Mesendoderm (in vitro differentiated cells): ENCODE measurements around the gene BCCIP.

Source experiments
- DNase-seq: peaks from one replicate; pipeline ENCODE4 v3.0.0; 2013
- H2AK5ac ChIP-seq: 2 replicates; pipeline ENCODE4 v1.6.1; 2013; ENCODE audit warnings: low read length, inconsistent platforms
- H2BK120ac ChIP-seq: 2 replicates; pipeline ENCODE4 v1.6.1; 2013; ENCODE audit warnings: low read depth, mild to moderate bottlenecking, low read length, moderate library complexity, mixed read lengths
- H2BK15ac ChIP-seq: replicated peaks from 2 replicates; pipeline ENCODE4 v1.6.1; 2013; ENCODE audit warnings: low read depth, mild to moderate bottlenecking, moderate library complexity
- H2BK5ac ChIP-seq: 2 replicates; pipeline ENCODE4 v1.6.1; 2013; ENCODE audit warnings: low read length, inconsistent platforms
- H3K18ac ChIP-seq: 2 replicates; pipeline ENCODE4 v1.6.1; 2013; ENCODE audit warnings: mild to moderate bottlenecking, low read length, mixed read lengths
- H3K23ac ChIP-seq: one replicate; pipeline ENCODE4 v1.6.1; 2013; ENCODE audit warnings: low read length
- H3K27ac ChIP-seq: 2 replicates; pipeline ENCODE4 v1.5.1; 2013; ENCODE audit warnings: low read depth, mild to moderate bottlenecking, inconsistent platforms, low read length, moderate library complexity
- H3K27me3 ChIP-seq: 2 replicates; pipeline ENCODE4 v1.6.1; 2013; ENCODE audit warnings: low read length, control low read depth, mild to moderate bottlenecking, inconsistent platforms; ENCODE audit not compliant: insufficient read depth, poor library complexity
- H3K36me3 ChIP-seq: 2 replicates; pipeline ENCODE4 v1.6.1; 2013; ENCODE audit warnings: low read length, inconsistent platforms; ENCODE audit not compliant: control insufficient read depth, insufficient read depth
- H3K4ac ChIP-seq: one replicate; pipeline ENCODE4 v1.6.1; 2013; ENCODE audit warnings: low read depth, mild to moderate bottlenecking, low read length, moderate library complexity
- H3K4me1 ChIP-seq: 2 replicates; pipeline ENCODE4 v1.6.1; 2013; ENCODE audit warnings: low read depth, low read length, inconsistent platforms; ENCODE audit not compliant: control insufficient read depth
- H3K4me2 ChIP-seq: 2 replicates; pipeline ENCODE4 v1.6.1; 2013; ENCODE audit warnings: low read length
- H3K4me3 ChIP-seq: 2 replicates; pipeline ENCODE4 v1.5.1; 2013; ENCODE audit warnings: mild to moderate bottlenecking, low read length
- H3K56ac ChIP-seq: one replicate; pipeline ENCODE4 v1.6.1; 2013; ENCODE audit warnings: low read length
- H3K79me1 ChIP-seq: 2 replicates; pipeline ENCODE4 v1.6.1; 2013; ENCODE audit warnings: low read length, inconsistent platforms
- H3K79me2 ChIP-seq: 2 replicates; pipeline ENCODE4 v1.6.1; 2013; ENCODE audit warnings: mild to moderate bottlenecking, low read length; ENCODE audit not compliant: control insufficient read depth, insufficient read depth
- H3K9ac ChIP-seq: 2 replicates; pipeline ENCODE4 v1.6.1; 2013; ENCODE audit warnings: low read length, inconsistent platforms
- H4K5ac ChIP-seq: one replicate; pipeline ENCODE4 v1.6.1; 2013; ENCODE audit warnings: low read length
- H4K8ac ChIP-seq: one replicate; pipeline ENCODE4 v1.6.1; 2013; ENCODE audit warnings: low read depth, mild to moderate bottlenecking, control low read depth, low read length, moderate library complexity
- WGBS: extraction: QIAGEN DNeasy Blood & Tissue Kit; methylation state at CpG from one replicate; pipeline ENCODE4 v1.1.7; 2013; ENCODE audit warnings: low lambda C conversion rate, missing lambda C conversion rate; ENCODE audit not compliant: insufficient coverage; ENCODE audit errors: extremely low coverage; 5-methylcytosine and 5-hydroxymethylcytosine counted together

The BCCIP gene

DNA sequence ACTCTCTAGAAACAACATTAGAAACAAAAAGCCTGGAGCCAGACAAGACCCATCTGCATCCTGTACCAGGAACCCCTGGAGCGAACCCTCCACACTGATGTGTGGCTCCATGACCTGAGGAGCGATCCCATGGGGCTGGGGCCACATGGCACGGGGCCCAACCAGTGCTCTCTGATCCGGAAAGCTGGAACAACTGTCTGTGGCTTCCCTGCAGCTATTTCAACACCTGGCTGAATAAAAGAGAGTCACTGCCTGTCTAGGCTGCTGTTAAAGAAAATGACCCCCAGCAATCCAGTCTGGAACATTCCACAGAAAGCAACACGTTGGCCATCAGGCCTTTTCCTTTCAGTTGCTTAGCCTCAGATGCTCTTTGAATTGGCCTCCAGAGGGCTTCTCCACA, 21.2 kb upstream of the BCCIP start:
- Histone ChIP-seq H4K8ac (no peak overlapping the region), H3K36me3 (no peaks in the 10 kb centered on the region), H3K23ac (no peak overlapping the region), H3K56ac (no peak overlapping the region), H3K27ac (no peak overlapping the region), H4K5ac (no peak overlapping the region), H3K4ac (no peak overlapping the region), H3K4me1 (no peaks in the 10 kb centered on the region), H3K18ac (no peak overlapping the region), H2BK15ac (no peak overlapping the region), H2BK120ac (no peak overlapping the region), H3K4me3 (no peak overlapping the region), H3K79me2 (no peaks in the 10 kb centered on the region), H3K4me2 (no peak overlapping the region), H3K9ac (no peak overlapping the region), H2BK5ac (no peak overlapping the region), H3K79me1 (no peaks in the 10 kb centered on the region), H3K27me3 (no peaks in the 10 kb centered on the region), H2AK5ac (no peak overlapping the region)
- no peak for DNase-seq
- WGBS, result no CpG with 5 or more reads among the region's 5 CpGs

- H3K4me3 ChIP-seq, result no peak overlapping the region
- H3K36me3 ChIP-seq, result no peaks in the 10 kb centered on the region
- no peak overlapping the region for H2BK15ac ChIP-seq
- H3K56ac ChIP-seq, result no peak overlapping the region
- no peak overlapping the region for H3K9ac ChIP-seq
- H3K4me1 ChIP-seq, result no peaks in the 10 kb centered on the region
- no peak overlapping the region for H4K5ac ChIP-seq
- no peak overlapping the region for H2BK120ac ChIP-seq
- no peak overlapping the region for H2AK5ac ChIP-seq
- H3K79me2 ChIP-seq, result no peaks in the 10 kb centered on the region
- no peak overlapping the region for H3K4me2 ChIP-seq
- H2BK5ac ChIP-seq, result no peak overlapping the region
- no peak overlapping the region for H3K23ac ChIP-seq
- H3K27me3 ChIP-seq, result no peaks in the 10 kb centered on the region
- H3K27ac ChIP-seq, result no peak overlapping the region
- no peak for DNase-seq
- no peak overlapping the region for H4K8ac ChIP-seq
- no peak overlapping the region for H3K4ac ChIP-seq
- WGBS, result no CpG with 5 or more reads among the region's 7 CpGs
- no peak overlapping the region for H3K18ac ChIP-seq
- H3K79me1 ChIP-seq, result no peaks in the 10 kb centered on the region
Measured at GRCh38 chr10:125802739-125803138, 20.6 kb upstream of the BCCIP start.

- H3K36me3 ChIP-seq, result no peaks in the 10 kb centered on the region
- no peak overlapping the region for H3K23ac ChIP-seq
- H2AK5ac ChIP-seq, result no peak overlapping the region
- no peaks in the 10 kb centered on the region for H3K4me1 ChIP-seq
- H2BK5ac ChIP-seq, result no peak overlapping the region
- no peak overlapping the region for H4K5ac ChIP-seq
- no peaks in the 10 kb centered on the region for H3K79me1 ChIP-seq
- H3K9ac ChIP-seq, result no peak overlapping the region
- H3K4ac ChIP-seq, result no peak overlapping the region
- no peak for DNase-seq
- H3K79me2 ChIP-seq, result no peaks in the 10 kb centered on the region
- no peak overlapping the region for H3K4me3 ChIP-seq
- no peak overlapping the region for H2BK120ac ChIP-seq
- no peak overlapping the region for H4K8ac ChIP-seq
- H2BK15ac ChIP-seq, result no peak overlapping the region
- no peak overlapping the region for H3K56ac ChIP-seq
- WGBS, result no CpG with 5 or more reads among the region's 1 CpG
- no peak overlapping the region for H3K18ac ChIP-seq
- no peaks in the 10 kb centered on the region for H3K27me3 ChIP-seq
- H3K4me2 ChIP-seq, result no peak overlapping the region
- no peak overlapping the region for H3K27ac ChIP-seq
Measured at GRCh38 chr10:125808047-125808446, 15.3 kb upstream of the BCCIP start.

- Histone ChIP-seq H4K8ac (no peak overlapping the region), H4K5ac (no peak overlapping the region), H3K36me3 (no peaks in the 10 kb centered on the region), H3K27ac (no peak overlapping the region), H3K4ac (no peak overlapping the region), H2BK5ac (no peak overlapping the region), H3K18ac (no peak overlapping the region), H3K56ac (no peak overlapping the region), H2BK15ac (no peak overlapping the region), H3K4me1 (no peaks in the 10 kb centered on the region), H3K79me2 (no peaks in the 10 kb centered on the region), H3K4me3 (no peak overlapping the region), H3K4me2 (no peak overlapping the region), H2AK5ac (no peak overlapping the region), H2BK120ac (no peak overlapping the region), H3K79me1 (no peaks in the 10 kb centered on the region), H3K27me3 (no peaks in the 10 kb centered on the region), H3K23ac (no peak overlapping the region), H3K9ac (no peak overlapping the region)
- no CpG with 5 or more reads among the region's 1 CpG for WGBS
- DNase-seq, result no peak
Measured at GRCh38 chr10:125811251-125811650, 12.1 kb upstream of the BCCIP start.

- H3K9ac ChIP-seq, result no peak overlapping the region
- H2BK15ac ChIP-seq, result no peak overlapping the region
- no peak overlapping the region for H3K23ac ChIP-seq
- H3K27ac ChIP-seq, result no peak overlapping the region
- no peaks in the 10 kb centered on the region for H3K4me1 ChIP-seq
- no peaks in the 10 kb centered on the region for H3K36me3 ChIP-seq
- H3K27me3 ChIP-seq, result no peaks in the 10 kb centered on the region
- no peak overlapping the region for H3K56ac ChIP-seq
- H3K18ac ChIP-seq, result no peak overlapping the region
- no peak overlapping the region for H3K4me3 ChIP-seq
- H3K4ac ChIP-seq, result no peak overlapping the region
- WGBS, result no CpG with 5 or more reads among the region's 1 CpG
- H2BK5ac ChIP-seq, result no peak overlapping the region
- no peak for DNase-seq
- H4K8ac ChIP-seq, result no peak overlapping the region
- H2AK5ac ChIP-seq, result no peak overlapping the region
- no peaks in the 10 kb centered on the region for H3K79me1 ChIP-seq
- no peak overlapping the region for H3K4me2 ChIP-seq
- H2BK120ac ChIP-seq, result no peak overlapping the region
- no peak overlapping the region for H4K5ac ChIP-seq
- no peaks in the 10 kb centered on the region for H3K79me2 ChIP-seq
Measured at GRCh38 chr10:125812128-125812750, 11.1 kb upstream of the BCCIP start.

GRCh38 chr10:125815764-125816163, 7.6 kb upstream of the BCCIP start:
- Histone ChIP-seq H3K18ac (no peak overlapping the region), H3K79me2 (no peaks in the 10 kb centered on the region), H3K27ac (no peak overlapping the region), H4K8ac (no peak overlapping the region), H3K4me1 (no peaks in the 10 kb centered on the region), H2BK15ac (no peak overlapping the region), H3K9ac (no peak overlapping the region), H3K4me2 (no peak overlapping the region), H3K56ac (no peak overlapping the region), H3K27me3 (no peaks in the 10 kb centered on the region), H3K4me3 (no peak overlapping the region), H2AK5ac (no peak overlapping the region), H4K5ac (no peak overlapping the region), H3K23ac (no peak overlapping the region), H3K4ac (no peak overlapping the region), H2BK5ac (no peak overlapping the region), H3K36me3 (no peaks in the 10 kb centered on the region), H2BK120ac (no peak overlapping the region), H3K79me1 (no peaks in the 10 kb centered on the region)
- WGBS, result no CpG with 5 or more reads among the region's 1 CpG
- no peak for DNase-seq
